Right atrium auricular region (tissue), 2 donors: ENCODE data around the gene PLPP4. TPM values are rescaled to one million over a fixed set of nuclear protein-coding genes. Genes with fewer than 3 reads are reported as not detected.

Experiments
- DNase-seq: peaks from one replicate; pipeline ENCODE4 v3.0.0-alpha.2; 2019; ENCODE audit warnings: low spot score
- H3K27ac ChIP-seq, 2 donors: fragments of 200-600 bp; sonication (generic); 1 replicate in 1 of 2; 2 replicates in 1 of 2; pipeline ENCODE4 v1.5.1; 2016 to 2019
- H3K27me3 ChIP-seq, 2 donors: fragments of 200-600 bp; sonication (generic); one replicate each; pipeline versions ENCODE4 v1.5.1 to v1.6.0; 2017 to 2019
- H3K36me3 ChIP-seq: fragments of 200-600 bp; sonication (generic); one replicate; pipeline ENCODE4 v1.5.1; 2016
- H3K4me1 ChIP-seq, 2 donors: fragments of 200-600 bp; sonication (generic); one replicate each; pipeline versions ENCODE4 v1.5.1 to v1.6.0; 2017 to 2019
- H3K4me3 ChIP-seq, 2 donors: fragments of 200-600 bp; sonication (generic); 1 replicate in 1 of 2; 2 replicates in 1 of 2; pipeline ENCODE4 v1.5.1; 2017 to 2019; ENCODE audit warnings: mild to moderate bottlenecking in 1 of 2, moderate library complexity in 1 of 2
- H3K9me3 ChIP-seq, 2 donors: fragments of 200-600 bp; sonication (generic); one replicate each; pipeline ENCODE4 v1.5.1; 2019
- CTCF ChIP-seq, 2 donors: fragments of 200-600 bp; sonication (generic); IDR thresholded peaks; one replicate each; pipeline ENCODE4 v1.5.1; 2019; ENCODE audit warnings: antibody characterized with exemption in 2 of 2
- total RNA-seq, 2 donors: library from RNA; depleted of rRNA; stranded (reverse); fragments of >200 nt; gene quantifications; one replicate each; pipeline ENCODE4 v1.1.0, GENCODE V29; 2016

The PLPP4 gene
- total RNA-seq, 2 donors from 2014 or later: not detected

DNA sequence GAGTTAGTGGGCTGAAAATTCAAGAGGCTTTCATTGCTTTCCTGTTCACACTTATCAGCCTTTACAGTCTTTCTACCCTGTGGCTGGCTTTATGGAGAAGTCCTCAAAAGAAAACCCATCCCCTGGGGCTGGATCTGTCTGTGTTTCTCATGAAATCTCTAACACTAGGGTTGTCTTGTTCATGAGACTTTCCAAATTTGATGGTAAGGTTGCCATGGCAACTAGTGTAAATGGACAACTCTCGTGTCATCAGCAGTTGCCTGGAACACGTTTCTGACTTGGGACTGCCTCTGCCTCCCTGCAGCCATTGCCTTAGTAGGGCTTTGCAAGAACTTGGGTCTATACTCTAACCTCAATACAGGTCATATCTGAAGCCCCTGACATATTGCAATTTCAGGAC lies 35.8 kb upstream of the PLPP4 start:
- Histone ChIP-seq H3K36me3 (no peaks in the 10 kb centered on the region), H3K9me3 (no peaks in the 10 kb centered on the region), H3K27ac (no peak overlapping the region), H3K4me3 (no peak overlapping the region), H3K4me1 (no peaks in the 10 kb centered on the region), H3K27me3 (no peaks in the 10 kb centered on the region)
- TF ChIP-seq CTCF (IDR thresholded peaks at IDR 0.05): no peak
- DNase-seq: no peak

- H3K4me3 ChIP-seq: no peak overlapping the region
- no peaks in the 10 kb centered on the region for H3K4me1 ChIP-seq
- H3K27ac ChIP-seq: no peak overlapping the region
- no peaks in the 10 kb centered on the region for H3K9me3 ChIP-seq
- H3K36me3 ChIP-seq: no peaks in the 10 kb centered on the region
- DNase-seq: no peak
- no peaks in the 10 kb centered on the region for H3K27me3 ChIP-seq
- no peak for TF ChIP-seq CTCF (IDR thresholded peaks at IDR 0.05)
These were observed 34.6 kb upstream of the PLPP4 start for GRCh38 chr10:120422457-120422856.

DNA sequence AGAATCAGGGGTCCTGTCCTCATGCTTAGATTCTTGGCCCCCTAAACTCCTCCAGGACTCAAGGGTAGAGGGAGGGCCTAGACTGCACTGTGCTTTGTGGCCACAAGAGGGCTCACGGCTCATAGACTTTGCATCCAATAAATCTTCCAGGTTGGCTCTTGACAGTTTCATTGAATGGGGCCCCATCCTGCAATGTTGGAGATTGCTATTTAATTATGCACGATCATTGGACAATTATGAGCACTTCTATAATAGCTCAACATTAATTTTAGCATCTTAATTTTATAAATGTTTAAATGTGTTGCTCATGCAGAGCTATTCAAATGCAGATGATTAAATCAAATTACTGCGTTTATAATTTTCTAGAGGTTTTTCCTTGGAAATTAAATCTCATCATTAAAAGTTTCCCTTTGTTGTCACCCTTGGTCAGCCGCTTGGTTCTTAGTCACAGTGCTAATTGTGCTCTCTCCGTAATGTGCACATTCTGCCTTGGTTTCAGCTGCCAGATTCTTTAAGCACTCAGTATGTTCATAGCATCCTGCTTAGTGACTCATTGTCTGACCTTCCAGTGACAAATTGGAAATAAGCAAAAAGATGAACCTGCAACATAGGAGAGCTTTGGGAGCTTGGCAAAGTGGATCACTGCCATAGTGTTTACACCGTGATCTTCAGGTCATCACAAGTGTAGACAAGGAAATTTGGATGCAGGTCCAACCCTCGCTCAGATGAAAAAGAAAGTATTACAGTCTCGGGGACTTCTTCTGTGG lies 33.4 kb upstream of the PLPP4 start:
- Histone ChIP-seq H3K4me1 (no peaks in the 10 kb centered on the region), H3K9me3 (no peaks in the 10 kb centered on the region), H3K27me3 (no peaks in the 10 kb centered on the region), H3K27ac (no peak overlapping the region), H3K36me3 (no peaks in the 10 kb centered on the region), H3K4me3 (no peak overlapping the region)
- no peak for DNase-seq
- peak; percentile 35 to 68 for TF ChIP-seq CTCF (IDR thresholded peaks at IDR 0.05)

- no peaks in the 10 kb centered on the region for H3K27me3 ChIP-seq
- no peak for DNase-seq
- H3K36me3 ChIP-seq: no peaks in the 10 kb centered on the region
- no peak for TF ChIP-seq CTCF (IDR thresholded peaks at IDR 0.05)
- no peaks in the 10 kb centered on the region for H3K4me1 ChIP-seq
- no peak overlapping the region for H3K27ac ChIP-seq
- no peak overlapping the region for H3K4me3 ChIP-seq
- no peaks in the 10 kb centered on the region for H3K9me3 ChIP-seq
These were observed 32.9 kb upstream of the PLPP4 start for GRCh38 chr10:120424198-120424464.

DNA sequence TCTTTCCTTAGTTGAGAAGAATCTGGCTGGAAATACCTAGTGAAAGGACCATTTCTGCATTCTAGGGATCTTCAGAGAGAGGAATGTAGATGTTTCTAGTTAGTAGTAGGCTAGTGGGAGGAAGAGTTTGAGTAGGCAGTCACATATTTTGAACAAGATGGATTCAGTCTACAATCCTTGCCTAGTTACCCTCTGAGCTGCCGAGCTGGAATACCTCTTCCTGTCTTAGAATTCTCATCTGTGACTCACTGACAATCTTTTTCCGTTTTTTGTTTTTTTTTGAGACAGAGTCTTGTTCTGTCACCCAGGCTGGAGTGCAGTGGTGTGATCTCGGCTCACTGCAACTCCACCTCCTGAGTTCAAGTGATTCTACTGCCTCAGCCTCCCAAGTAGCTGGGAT lies 30.7 kb upstream of the PLPP4 start:
- Histone ChIP-seq H3K4me1 (no peaks in the 10 kb centered on the region), H3K9me3 (no peaks in the 10 kb centered on the region), H3K4me3 (no peak overlapping the region), H3K36me3 (no peaks in the 10 kb centered on the region), H3K27me3 (no peaks in the 10 kb centered on the region), H3K27ac (no peak overlapping the region)
- TF ChIP-seq CTCF (IDR thresholded peaks at IDR 0.05): no peak
- DNase-seq: no peak

DNA sequence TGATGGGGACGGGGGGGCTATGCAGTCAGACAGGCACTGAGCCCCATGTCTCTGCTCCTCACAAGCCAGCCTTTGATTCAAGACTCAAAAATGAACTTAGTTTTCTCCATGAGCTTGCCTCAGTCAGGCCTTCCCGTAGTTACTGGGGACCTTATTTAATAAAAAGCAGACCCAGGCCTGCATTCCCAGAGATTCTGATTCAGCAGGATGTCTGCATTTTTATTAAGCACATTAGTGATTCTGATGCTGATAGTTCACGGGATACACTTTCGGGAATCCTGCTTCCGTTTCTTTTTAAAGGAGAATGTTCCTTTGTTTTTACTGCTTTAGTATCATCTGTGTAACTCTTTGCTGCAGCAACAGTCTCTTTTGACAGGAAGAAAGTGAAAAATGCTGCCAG lies 28.3 kb upstream of the PLPP4 start:
- Histone ChIP-seq H3K27ac (no peak overlapping the region), H3K9me3 (no peaks in the 10 kb centered on the region), H3K4me3 (no peak overlapping the region), H3K27me3 (no peaks in the 10 kb centered on the region), H3K36me3 (no peaks in the 10 kb centered on the region), H3K4me1 (no peaks in the 10 kb centered on the region)
- no peak for TF ChIP-seq CTCF (IDR thresholded peaks at IDR 0.05)
- no peak for DNase-seq
